ENCODE measurements around the gene SORBS1.

- TF ChIP-seq GATA2 (IDR thresholded peaks at IDR 0.05; ENCODE audit: low read depth, low read length) (no peak), GATA3 (IDR thresholded peaks at IDR 0.05; ENCODE audit: low read depth, low read length) (no peak)
Measured at GRCh38 chr10:95513941-95514392, 47.2 kb downstream of the SORBS1 start.

All from SH-SY5Y (cell line).